ENCODE data around the gene SELENOK.

SELENOK gene

GRCh38 chr3:53862241-53862640, 29.4 kb downstream of the SELENOK start:
- TF ChIP-seq CTCF (IDR thresholded peaks at IDR 0.05; ENCODE audit: borderline replicate concordance, insufficient read depth, low read depth, low read length): no peak
- no peak overlapping the region for H3K4me3 ChIP-seq (ENCODE audit: low read depth, low read length)

- no peak overlapping the region for H3K4me3 ChIP-seq (ENCODE audit: low read depth, low read length)
- no peak for TF ChIP-seq CTCF (IDR thresholded peaks at IDR 0.05; ENCODE audit: borderline replicate concordance, insufficient read depth, low read depth, low read length)
These were observed 31.5 kb downstream of the SELENOK start for GRCh38 chr3:53860196-53860595.

GRCh38 chr3:53859178-53859577, 32.5 kb downstream of the SELENOK start:
- no peak overlapping the region for H3K4me3 ChIP-seq (ENCODE audit: low read depth, low read length)
- TF ChIP-seq CTCF (IDR thresholded peaks at IDR 0.05; ENCODE audit: borderline replicate concordance, insufficient read depth, low read depth, low read length): no peak

GRCh38 chr3:53858096-53858741, 33.4 kb downstream of the SELENOK start:
- H3K4me3 ChIP-seq (ENCODE audit: low read depth, low read length): no peak overlapping the region
- TF ChIP-seq CTCF (IDR thresholded peaks at IDR 0.05; ENCODE audit: borderline replicate concordance, insufficient read depth, low read depth, low read length): no peak

- no peak for TF ChIP-seq CTCF (IDR thresholded peaks at IDR 0.05; ENCODE audit: borderline replicate concordance, insufficient read depth, low read depth, low read length)
- no peak overlapping the region for H3K4me3 ChIP-seq (ENCODE audit: low read depth, low read length)
These were observed 34.7 kb downstream of the SELENOK start for GRCh38 chr3:53856964-53857363.

- no peak overlapping the region for H3K4me3 ChIP-seq (ENCODE audit: low read depth, low read length)
- TF ChIP-seq CTCF (IDR thresholded peaks at IDR 0.05; ENCODE audit: borderline replicate concordance, insufficient read depth, low read depth, low read length): no peak
These were observed 40.8 kb downstream of the SELENOK start for GRCh38 chr3:53850895-53851294.

- TF ChIP-seq CTCF (IDR thresholded peaks at IDR 0.05; ENCODE audit: borderline replicate concordance, insufficient read depth, low read depth, low read length): no peak
These were observed 41.7 kb downstream of the SELENOK start for GRCh38 chr3:53849916-53850315.

More at GRCh38 chr3:53849916-53850315, 41.7 kb downstream of the SELENOK start:
- H3K4me3 ChIP-seq (ENCODE audit: low read depth, low read length): no peak overlapping the region

All from GM12875 (cell line).